Activated T-helper 1 cell treated with anti-CD3 and anti-CD28 coated beads, Interleukin-12 subunit alpha, Interleukin-12 subunit beta, Interleukin-2, Interleukin-4 antibody, amounts not matched to agents 30 ng/mL and 10 ng/mL and 1 ng/mL, durations not matched to agents 14 hours and 24 hours and 36 hours (primary cell): Measurements from ENCODE around the gene USP35. TPM values are rescaled to one million over a fixed set of nuclear protein-coding genes. Genes with fewer than 3 reads are reported as not detected.
"Not testable (repeated sequence)": the region's sequence is repeated elsewhere in the genome, so short reads cannot be mapped to it uniquely, and the experiment has no call there.

Source experiments
- DNase-seq: peaks from one replicate; pipeline ENCODE4 v3.0.0; 2021; ENCODE audit warnings: low spot score
- H3K27ac Mint-ChIP-seq: one replicate; pipeline ENCODE4 v1.8.0; 2021; ENCODE audit warnings: mild to moderate bottlenecking, mixed read lengths
- H3K27me3 Mint-ChIP-seq: one replicate; pipeline ENCODE4 v1.8.0; 2022; ENCODE audit warnings: mild to moderate bottlenecking, moderate library complexity, mixed read lengths; ENCODE audit not compliant: insufficient read depth
- H3K36me3 Mint-ChIP-seq: one replicate; pipeline ENCODE4 v1.8.0; 2021; ENCODE audit warnings: low read depth, mixed read lengths
- H3K4me1 Mint-ChIP-seq: one replicate; pipeline ENCODE4 v1.8.0; 2021; ENCODE audit warnings: low read depth, mixed read lengths
- H3K4me3 Mint-ChIP-seq: one replicate; pipeline ENCODE4 v1.8.0; 2021; ENCODE audit warnings: mild to moderate bottlenecking, moderate library complexity, mixed read lengths
- H3K9me3 Mint-ChIP-seq: one replicate; pipeline ENCODE4 v1.8.0; 2021; ENCODE audit warnings: mixed read lengths
- intact Hi-C: fragments of 100-400 bp; cut with micrococcal nuclease; formaldehyde crosslinking; loops from one replicate; pipeline ENCODE4 v1.15.1; 2024
- total RNA-seq: library from RNA; stranded (reverse); gene quantifications from 2 replicates; pipeline ENCODE4 v1.2.3, GENCODE V29; 2022

The USP35 gene
- total RNA-seq, 1 donor from 2014 or later, result 11.8 TPM

DNA sequence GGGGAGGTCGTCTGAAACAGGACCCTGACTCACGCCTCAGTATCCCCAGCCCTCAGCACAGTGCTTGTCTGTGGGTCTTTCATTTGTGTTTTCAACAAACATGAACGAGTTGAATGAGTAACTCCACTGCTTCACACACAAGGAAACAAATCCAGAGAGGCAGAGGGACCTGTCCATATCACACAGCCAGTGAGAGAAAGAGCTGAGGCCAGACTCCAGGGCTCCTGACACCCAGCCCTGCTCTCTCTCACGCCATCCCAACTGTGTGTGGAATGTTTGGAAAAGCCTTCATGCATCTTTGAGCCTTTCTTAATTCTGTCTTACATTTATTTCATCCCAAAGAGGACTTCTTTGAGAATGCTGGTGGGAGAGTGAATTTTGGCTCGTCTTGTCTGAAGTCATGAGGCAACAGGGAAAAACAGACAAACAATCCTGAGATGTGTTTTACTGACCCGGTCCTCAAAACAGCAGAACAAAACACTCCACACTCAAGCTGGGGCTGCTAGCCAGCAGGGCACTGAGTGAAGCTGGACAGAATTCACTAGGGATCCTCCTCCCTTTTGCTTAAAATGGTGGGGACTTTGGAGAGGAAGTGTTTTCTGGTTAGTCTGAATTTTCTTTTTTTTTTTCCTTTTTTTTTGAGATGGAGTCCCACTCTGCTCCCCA, 29.6 kb upstream of the USP35 start:
- intact Hi-C loops, result no loop called here
- H3K27me3 Mint-ChIP-seq, result no peaks in the 10 kb centered on the region
- no peak overlapping the region for H3K4me3 Mint-ChIP-seq
- DNase-seq, result no peak
- no peak overlapping the region for H3K27ac Mint-ChIP-seq
- no peaks in the 10 kb centered on the region for H3K9me3 Mint-ChIP-seq
- no peaks in the 10 kb centered on the region for H3K36me3 Mint-ChIP-seq
- no peaks in the 10 kb centered on the region for H3K4me1 Mint-ChIP-seq

DNA sequence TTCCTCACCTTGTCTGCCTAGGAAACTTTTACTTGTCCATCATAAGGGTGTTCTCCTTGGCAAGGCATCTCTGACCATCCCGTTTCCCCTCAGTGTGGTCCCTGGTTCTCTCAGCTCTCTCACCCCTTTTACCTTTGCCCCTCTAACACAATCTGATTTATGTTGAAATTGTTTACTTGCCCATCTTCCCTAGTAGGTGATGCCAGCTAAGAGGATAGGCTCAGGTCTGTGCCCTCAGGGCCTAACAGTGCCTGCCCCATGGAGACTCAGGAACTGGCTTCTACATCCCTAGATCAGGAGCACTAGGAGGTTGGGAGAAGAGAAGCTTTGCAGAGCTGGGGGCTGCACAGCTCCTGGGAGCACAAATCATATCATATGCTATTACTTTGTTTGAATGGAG, 28.2 kb upstream of the USP35 start:
- DNase-seq, result no peak
- Mint-ChIP-seq H3K9me3 (no peaks in the 10 kb centered on the region), H3K27me3 (no peaks in the 10 kb centered on the region), H3K4me3 (no peak overlapping the region), H3K27ac (no peak overlapping the region), H3K4me1 (no peaks in the 10 kb centered on the region), H3K36me3 (no peaks in the 10 kb centered on the region)
- intact Hi-C loops, result no loop called here

DNA sequence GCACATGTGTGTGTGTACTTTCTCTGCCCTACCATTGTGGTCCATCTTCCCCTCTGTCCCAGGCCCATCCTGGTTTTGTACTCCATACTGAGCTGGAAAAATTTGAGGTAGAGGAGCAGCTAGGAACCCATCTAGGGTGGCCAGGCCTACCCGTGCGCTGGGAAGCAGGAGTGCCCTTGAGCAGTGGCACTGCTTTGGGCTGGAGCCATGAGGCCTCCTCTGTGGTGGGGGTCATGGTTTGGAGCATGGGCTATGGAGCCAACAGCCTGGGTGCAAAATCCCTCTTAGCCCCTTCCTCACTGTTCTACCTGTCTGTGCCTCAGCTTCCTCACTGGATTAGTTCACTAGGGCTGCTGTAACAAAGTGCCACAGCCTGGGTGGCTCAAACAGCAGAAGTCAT, 27.4 kb upstream of the USP35 start:
- no peak for DNase-seq
- no peaks in the 10 kb centered on the region for H3K4me1 Mint-ChIP-seq
- intact Hi-C loops, result no loop called here
- no peak overlapping the region for H3K27ac Mint-ChIP-seq
- H3K27me3 Mint-ChIP-seq, result no peaks in the 10 kb centered on the region
- H3K9me3 Mint-ChIP-seq, result no peaks in the 10 kb centered on the region
- no peak overlapping the region for H3K4me3 Mint-ChIP-seq
- H3K36me3 Mint-ChIP-seq, result no peaks in the 10 kb centered on the region

- no peak overlapping the region for H3K4me3 Mint-ChIP-seq
- DNase-seq, result no peak
- no peaks in the 10 kb centered on the region for H3K27me3 Mint-ChIP-seq
- H3K27ac Mint-ChIP-seq, result no peak overlapping the region
- intact Hi-C loops, result no loop called here
- no peaks in the 10 kb centered on the region for H3K36me3 Mint-ChIP-seq
- no peaks in the 10 kb centered on the region for H3K4me1 Mint-ChIP-seq
- no peaks in the 10 kb centered on the region for H3K9me3 Mint-ChIP-seq
Measured at GRCh38 chr11:78161962-78162371, 26.8 kb upstream of the USP35 start.

- H3K27me3 Mint-ChIP-seq, result no peaks in the 10 kb centered on the region
- no peak for DNase-seq
- intact Hi-C loops, result no loop called here
- no peak overlapping the region for H3K4me3 Mint-ChIP-seq
- H3K27ac Mint-ChIP-seq, result no peak overlapping the region
- no peaks in the 10 kb centered on the region for H3K9me3 Mint-ChIP-seq
- no peaks in the 10 kb centered on the region for H3K36me3 Mint-ChIP-seq
- H3K4me1 Mint-ChIP-seq, result no peaks in the 10 kb centered on the region
Measured at GRCh38 chr11:78163828-78164227, 24.9 kb upstream of the USP35 start.

DNA sequence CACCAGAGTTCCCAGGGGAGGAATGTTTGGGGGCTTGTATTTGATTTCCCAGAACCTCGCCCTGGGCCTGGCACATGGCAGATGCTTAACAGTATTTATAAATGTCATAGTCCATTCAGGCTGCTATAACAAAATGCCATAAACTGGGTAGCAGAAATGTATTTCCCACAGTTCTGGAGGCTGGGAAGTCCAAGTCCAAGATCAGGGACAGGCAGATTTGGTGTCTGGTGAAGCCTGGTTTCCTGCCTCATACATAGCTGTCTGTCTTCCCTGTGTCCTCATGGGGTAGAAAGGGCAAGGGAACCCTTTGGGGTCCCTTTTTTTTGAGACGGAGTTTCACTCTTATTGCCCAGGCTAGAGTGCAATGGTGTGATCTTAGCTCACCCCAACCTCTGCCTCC, 24.2 kb upstream of the USP35 start:
- Mint-ChIP-seq H3K36me3 (no peaks in the 10 kb centered on the region), H3K9me3 (no peaks in the 10 kb centered on the region)
- intact Hi-C loops, result no loop called here

DNA sequence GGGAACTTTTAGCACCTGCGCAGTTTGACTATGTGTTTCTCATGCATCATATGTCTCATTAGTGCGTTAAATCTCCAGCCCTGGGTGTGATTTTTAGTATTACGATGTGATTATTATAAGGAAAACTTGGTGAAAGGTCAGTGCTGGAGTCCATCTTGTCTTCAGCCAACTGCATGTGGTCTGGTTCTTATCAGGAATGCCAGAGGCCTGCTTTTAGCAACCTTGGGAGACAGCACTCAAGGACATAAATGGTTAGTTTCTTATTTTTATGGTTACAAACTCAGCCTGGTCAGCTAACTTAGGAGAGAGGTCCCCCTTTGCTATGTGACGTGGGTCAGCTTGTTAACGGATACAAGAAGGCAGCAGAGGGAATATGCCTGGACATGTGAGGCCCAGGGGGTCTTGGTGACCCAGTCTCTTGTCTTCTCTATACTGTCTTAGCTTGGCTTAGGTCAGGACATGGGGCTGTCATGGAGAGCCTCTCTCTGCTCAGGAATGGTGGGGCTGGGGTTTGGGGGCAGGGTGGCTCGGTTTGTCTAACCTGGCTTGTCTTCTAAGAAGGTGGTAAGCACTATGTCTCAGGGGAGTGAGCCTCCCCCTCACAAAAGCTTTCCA, 21.8 kb upstream of the USP35 start:
- no peaks in the 10 kb centered on the region for H3K9me3 Mint-ChIP-seq

More for the DNA sequence above, 24.2 kb upstream of the USP35 start:
- DNase-seq, result no peak
- Mint-ChIP-seq H3K4me3 (no peak overlapping the region), H3K4me1 (no peaks in the 10 kb centered on the region), H3K27ac (no peak overlapping the region), H3K27me3 (no peaks in the 10 kb centered on the region)

DNA sequence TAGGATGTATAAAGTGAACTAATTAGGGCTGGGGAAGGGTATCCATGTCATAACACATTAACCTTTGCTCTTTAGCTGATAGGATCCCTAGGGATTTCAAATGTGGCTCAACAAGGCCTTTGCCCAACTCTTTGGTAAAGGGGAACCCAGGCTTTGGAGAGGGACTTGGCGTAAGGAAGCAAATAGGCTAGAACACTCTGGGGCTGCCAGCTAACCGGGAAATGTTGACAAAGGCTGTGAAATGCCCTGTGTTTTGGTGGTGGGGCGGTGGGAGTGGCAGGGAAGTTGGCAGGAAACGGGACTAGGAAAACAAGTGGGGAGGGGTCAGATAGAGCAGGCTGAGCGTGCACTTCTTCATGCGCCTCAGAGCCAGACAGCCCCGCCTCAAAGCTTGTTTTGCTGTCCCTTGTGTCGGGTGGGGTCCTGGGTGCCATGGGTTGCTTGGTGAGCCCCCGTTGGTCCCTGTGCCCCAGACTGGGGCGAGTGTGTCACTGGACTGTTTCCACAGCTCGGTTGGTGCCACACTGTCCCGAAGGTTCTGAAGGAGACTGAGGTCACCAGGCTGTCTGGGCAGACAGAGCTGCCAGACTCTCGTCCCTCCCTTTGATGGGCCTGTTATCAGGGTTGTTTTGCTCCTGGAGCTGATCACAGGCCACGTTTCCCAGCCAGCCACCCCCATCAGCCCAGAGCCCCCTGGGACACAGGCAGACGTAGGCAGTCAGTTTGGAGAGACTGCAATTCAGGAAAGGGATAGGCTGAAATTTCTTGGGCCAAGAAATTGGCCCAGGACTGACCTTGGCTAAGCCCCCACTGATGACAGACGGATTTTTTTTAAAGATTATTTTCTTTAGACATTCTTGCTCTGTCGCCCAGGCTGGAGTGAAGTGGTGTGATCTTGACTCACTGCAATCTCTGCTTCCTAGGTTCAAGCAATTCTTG, 19.9 kb upstream of the USP35 start:
- H3K27me3 Mint-ChIP-seq, result no peaks in the 10 kb centered on the region
- no peak overlapping the region for H3K27ac Mint-ChIP-seq
- H3K9me3 Mint-ChIP-seq, result no peaks in the 10 kb centered on the region
- H3K4me1 Mint-ChIP-seq, result peaks cover 5% of the 10 kb centered on the region
- H3K36me3 Mint-ChIP-seq, result peaks cover 17% of the 10 kb centered on the region
- DNase-seq, result no peak
- intact Hi-C loops, result no loop called here
- no peak overlapping the region for H3K4me3 Mint-ChIP-seq

More for the DNA sequence above, 21.8 kb upstream of the USP35 start:
- H3K4me1 Mint-ChIP-seq, result peaks cover 5% of the 10 kb centered on the region
- no peaks in the 10 kb centered on the region for H3K27me3 Mint-ChIP-seq
- no peak for DNase-seq
- H3K36me3 Mint-ChIP-seq, result peaks cover 6% of the 10 kb centered on the region
- no peak overlapping the region for H3K27ac Mint-ChIP-seq
- intact Hi-C loops, result no loop called here
- H3K4me3 Mint-ChIP-seq, result no peak overlapping the region

GRCh38 chr11:78170413-78170812, 18.3 kb upstream of the USP35 start:
- DNase-seq, result no peak
- no peak overlapping the region for H3K27ac Mint-ChIP-seq
- no peak overlapping the region for H3K4me3 Mint-ChIP-seq
- H3K27me3 Mint-ChIP-seq, result no peaks in the 10 kb centered on the region
- peaks cover 24% of the 10 kb centered on the region for H3K36me3 Mint-ChIP-seq
- no peaks in the 10 kb centered on the region for H3K9me3 Mint-ChIP-seq
- peaks cover 5% of the 10 kb centered on the region for H3K4me1 Mint-ChIP-seq
- intact Hi-C loops, result no loop called here

DNA sequence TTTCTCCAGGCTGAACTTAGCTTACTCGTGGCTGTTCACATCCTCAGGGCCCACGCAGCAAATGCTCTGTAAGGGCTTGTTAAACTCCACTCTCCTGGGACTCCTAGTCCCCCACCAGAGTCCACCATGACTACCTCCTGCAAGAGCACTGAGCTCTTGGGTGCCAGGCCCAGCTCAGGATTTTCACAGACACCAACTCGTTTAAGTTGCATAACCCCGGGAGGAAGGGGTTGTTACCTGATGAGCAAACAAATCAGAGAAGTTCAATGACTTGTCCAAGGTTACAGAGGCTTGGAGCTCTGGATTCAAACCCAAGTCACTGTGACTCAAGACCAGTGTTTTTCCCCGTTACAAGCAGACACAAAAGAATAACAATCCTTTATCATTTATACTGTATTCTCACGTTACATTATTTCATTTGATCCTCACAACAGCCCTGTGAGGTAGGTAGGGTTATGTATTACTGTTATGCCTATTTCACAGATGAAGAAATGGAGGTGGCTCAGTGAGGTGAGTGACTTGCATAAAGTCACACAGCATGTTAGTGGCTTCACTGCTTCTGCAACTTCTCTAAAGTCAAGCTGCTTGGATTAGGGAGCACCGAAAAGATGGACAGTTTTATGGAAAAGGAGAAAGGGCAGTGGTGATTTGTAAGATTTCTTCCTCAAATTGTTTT, 17.7 kb upstream of the USP35 start:
- DNase-seq, result no peak
- no peaks in the 10 kb centered on the region for H3K27me3 Mint-ChIP-seq
- H3K27ac Mint-ChIP-seq, result no peak overlapping the region
- intact Hi-C loops, result no loop called here
- H3K4me3 Mint-ChIP-seq, result no peak overlapping the region
- no peaks in the 10 kb centered on the region for H3K9me3 Mint-ChIP-seq
- peaks cover 25% of the 10 kb centered on the region for H3K36me3 Mint-ChIP-seq
- H3K4me1 Mint-ChIP-seq, result peaks cover 5% of the 10 kb centered on the region

DNA sequence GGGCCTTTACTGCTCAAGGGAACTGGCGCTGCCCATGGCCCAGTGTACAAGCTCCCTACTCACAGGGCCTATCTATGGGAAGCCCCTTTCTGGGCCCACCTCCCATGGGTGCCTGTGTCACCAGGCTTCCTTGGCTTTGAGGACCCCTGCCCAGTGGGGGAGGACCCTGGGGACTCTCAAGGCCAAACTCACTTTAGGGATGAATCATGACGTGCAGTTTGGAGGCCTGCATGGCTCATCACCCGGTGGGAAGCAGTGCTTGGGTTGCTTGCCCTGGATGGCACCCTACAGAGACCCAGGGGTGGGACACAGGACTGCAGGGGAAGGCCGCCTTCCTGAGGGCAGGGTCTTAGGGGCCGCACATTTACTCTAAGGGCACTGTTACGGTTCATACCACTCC, 16.8 kb upstream of the USP35 start:
- Mint-ChIP-seq H3K36me3 (peaks cover 31% of the 10 kb centered on the region), H3K4me1 (peaks cover 5% of the 10 kb centered on the region), H3K4me3 (no peak overlapping the region), H3K9me3 (no peaks in the 10 kb centered on the region), H3K27ac (no peak overlapping the region), H3K27me3 (no peaks in the 10 kb centered on the region)
- intact Hi-C loops, result no loop called here
- no peak for DNase-seq

- H3K9me3 Mint-ChIP-seq, H3K4me1 Mint-ChIP-seq, H3K27ac Mint-ChIP-seq, DNase-seq, H3K27me3 Mint-ChIP-seq, H3K4me3 Mint-ChIP-seq, intact Hi-C loops: not testable (repeated sequence)
- H3K36me3 Mint-ChIP-seq, result peaks cover 36% of the 10 kb centered on the region
Measured at GRCh38 chr11:78175862-78176261, 12.9 kb upstream of the USP35 start.
